Natural killer cell (primary cell): ENCODE data around the gene NRM. TPM values are rescaled to one million over a fixed set of nuclear protein-coding genes. Genes with fewer than 3 reads are reported as not detected.

Experiments
- ATAC-seq, 3 donors: fragments of 150-1000 bp in 2 of 3; fragments of 200-7000 bp in 1 of 3; cut with Tn5 transposase; 1 replicate in 1 of 3; 2 replicates in 2 of 3; pipeline ENCODE4 v1.10.0; 2021; ENCODE audit warnings: mild to moderate bottlenecking in 2 of 3, moderate library complexity in 2 of 3
- DNase-seq, 2 donors: peaks; one replicate each; pipeline versions ENCODE4 v3.0.0 to v3.0.0-alpha.2; 2013 to 2021; ENCODE audit warnings: mixed read lengths in 1 of 2
- H3K27ac ChIP-seq: one replicate; pipeline ENCODE4 v1.5.1; 2013; ENCODE audit warnings: mild to moderate bottlenecking, low read length
- H3K27me3 ChIP-seq: one replicate; pipeline ENCODE4 v1.6.1; 2013; ENCODE audit warnings: low read length; ENCODE audit not compliant: control insufficient read depth, insufficient read depth
- H3K36me3 ChIP-seq: one replicate; pipeline ENCODE4 v1.6.1; 2013; ENCODE audit warnings: low read length; ENCODE audit not compliant: control insufficient read depth, insufficient read depth
- H3K4me1 ChIP-seq: one replicate; pipeline ENCODE4 v1.6.1; 2013; ENCODE audit warnings: low read length; ENCODE audit not compliant: control insufficient read depth, insufficient read depth
- H3K4me3 ChIP-seq: one replicate; pipeline ENCODE4 v1.5.1; 2013; ENCODE audit warnings: low read length
- H3K9me3 ChIP-seq: one replicate; pipeline ENCODE4 v1.6.1; 2013; ENCODE audit warnings: low read length; ENCODE audit not compliant: control insufficient read depth, insufficient read depth
- H3K27ac Mint-ChIP-seq, 2 donors: one replicate each; pipeline ENCODE4 v1.8.0; 2022; ENCODE audit warnings: mild to moderate bottlenecking in 2 of 2, mixed read lengths in 2 of 2, moderate library complexity in 1 of 2
- H3K27me3 Mint-ChIP-seq, 2 donors: one replicate each; pipeline ENCODE4 v1.8.0; 2022; ENCODE audit warnings: low read depth in 2 of 2, mixed read lengths in 2 of 2
- H3K36me3 Mint-ChIP-seq: one replicate; pipeline ENCODE4 v1.8.0; 2022; ENCODE audit warnings: mixed read lengths
- H3K4me1 Mint-ChIP-seq, 2 donors: one replicate each; pipeline ENCODE4 v1.8.0; 2022; ENCODE audit warnings: mixed read lengths in 2 of 2
- H3K4me3 Mint-ChIP-seq: one replicate; pipeline ENCODE4 v1.8.0; 2022; ENCODE audit warnings: mild to moderate bottlenecking, moderate library complexity, mixed read lengths
- H3K9me3 Mint-ChIP-seq, 2 donors: one replicate each; pipeline ENCODE4 v1.8.0; 2022; ENCODE audit warnings: mixed read lengths in 2 of 2
- WGBS: methylation state at CpG from one replicate; pipeline ENCODE4 v1.1.7; 2013; ENCODE audit warnings: missing lambda C conversion rate; ENCODE audit not compliant: insufficient coverage; 5-methylcytosine and 5-hydroxymethylcytosine counted together
- intact Hi-C: fragments of 100-400 bp; cut with micrococcal nuclease; formaldehyde crosslinking; loops from one replicate; pipeline ENCODE4 v1.14.2; 2022
- total RNA-seq, 4 donors: library from RNA; stranded (reverse); fragments of 120-200 nt in 1 of 4; gene quantifications; one replicate each; pipeline versions ENCODE4 v1.2.3 to v1.2.4, GENCODE V29; 2013 to 2022
- TF ChIP-seq, protein P1 (sequence below): fragments of 200-600 bp; IDR thresholded peaks from one replicate; pipeline ENCODE4 v1.8.0; 2022; ENCODE audit warnings: antibody characterized with exemption

NRM gene
- total RNA-seq, 3 donors from 2014 or later (not counting 1 experiment from before 2014, with no cell fraction given) = 7.4 to 8.9 (median 8.7) TPM

- intact Hi-C loops = no loop called here
- TF ChIP-seq, protein P1, sequence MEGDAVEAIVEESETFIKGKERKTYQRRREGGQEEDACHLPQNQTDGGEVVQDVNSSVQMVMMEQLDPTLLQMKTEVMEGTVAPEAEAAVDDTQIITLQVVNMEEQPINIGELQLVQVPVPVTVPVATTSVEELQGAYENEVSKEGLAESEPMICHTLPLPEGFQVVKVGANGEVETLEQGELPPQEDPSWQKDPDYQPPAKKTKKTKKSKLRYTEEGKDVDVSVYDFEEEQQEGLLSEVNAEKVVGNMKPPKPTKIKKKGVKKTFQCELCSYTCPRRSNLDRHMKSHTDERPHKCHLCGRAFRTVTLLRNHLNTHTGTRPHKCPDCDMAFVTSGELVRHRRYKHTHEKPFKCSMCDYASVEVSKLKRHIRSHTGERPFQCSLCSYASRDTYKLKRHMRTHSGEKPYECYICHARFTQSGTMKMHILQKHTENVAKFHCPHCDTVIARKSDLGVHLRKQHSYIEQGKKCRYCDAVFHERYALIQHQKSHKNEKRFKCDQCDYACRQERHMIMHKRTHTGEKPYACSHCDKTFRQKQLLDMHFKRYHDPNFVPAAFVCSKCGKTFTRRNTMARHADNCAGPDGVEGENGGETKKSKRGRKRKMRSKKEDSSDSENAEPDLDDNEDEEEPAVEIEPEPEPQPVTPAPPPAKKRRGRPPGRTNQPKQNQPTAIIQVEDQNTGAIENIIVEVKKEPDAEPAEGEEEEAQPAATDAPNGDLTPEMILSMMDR = no peak
- no peaks in the 10 kb centered on the region for H3K36me3 Mint-ChIP-seq
- no peaks in the 10 kb centered on the region for H3K27me3 Mint-ChIP-seq
- no peak for ATAC-seq
- peaks cover 39 to 45% of the 10 kb centered on the region in 2 donors for H3K4me1 Mint-ChIP-seq
- peak overlapping the region; percentile 91 to 98 for H3K27ac Mint-ChIP-seq
- Histone ChIP-seq H3K27ac (no peak overlapping the region), H3K36me3 (no peaks in the 10 kb centered on the region), H3K9me3 (no peaks in the 10 kb centered on the region), H3K4me3 (peak overlapping the region; percentile 60), H3K4me1 (peaks cover 42% of the 10 kb centered on the region), H3K27me3 (no peaks in the 10 kb centered on the region)
- no peaks in the 10 kb centered on the region for H3K9me3 Mint-ChIP-seq
- WGBS = 51% methylated on average over 3 of the region's 8 CpGs
- H3K4me3 Mint-ChIP-seq = peak overlapping the region; percentile 79
- DNase-seq = no peak
Measured at GRCh38 chr6:30691208-30691847, 544 bp upstream of the NRM start.

GRCh38 chr6:30689985-30690384 is 799 bp downstream of the NRM start:
- Histone ChIP-seq H3K27me3 (no peaks in the 10 kb centered on the region), H3K27ac (peak overlapping the region; percentile 33), H3K4me3 (peak overlapping the region; percentile 60), H3K4me1 (peaks cover 56% of the 10 kb centered on the region), H3K9me3 (no peaks in the 10 kb centered on the region), H3K36me3 (no peaks in the 10 kb centered on the region)
- H3K4me3 Mint-ChIP-seq = peak overlapping the region; percentile 79
- no peaks in the 10 kb centered on the region for H3K27me3 Mint-ChIP-seq
- H3K36me3 Mint-ChIP-seq = peaks cover 4% of the 10 kb centered on the region
- 40% methylated on average over 4 of the region's 4 CpGs for WGBS
- TF ChIP-seq, protein P1 = no peak
- no peaks in the 10 kb centered on the region for H3K9me3 Mint-ChIP-seq
- H3K4me1 Mint-ChIP-seq = peaks cover 48 to 59% of the 10 kb centered on the region in 2 donors
- no peak for ATAC-seq
- DNase-seq = no peak
- intact Hi-C loops = no loop called here
- peak overlapping the region; percentile 91 to 98 for H3K27ac Mint-ChIP-seq

DNA sequence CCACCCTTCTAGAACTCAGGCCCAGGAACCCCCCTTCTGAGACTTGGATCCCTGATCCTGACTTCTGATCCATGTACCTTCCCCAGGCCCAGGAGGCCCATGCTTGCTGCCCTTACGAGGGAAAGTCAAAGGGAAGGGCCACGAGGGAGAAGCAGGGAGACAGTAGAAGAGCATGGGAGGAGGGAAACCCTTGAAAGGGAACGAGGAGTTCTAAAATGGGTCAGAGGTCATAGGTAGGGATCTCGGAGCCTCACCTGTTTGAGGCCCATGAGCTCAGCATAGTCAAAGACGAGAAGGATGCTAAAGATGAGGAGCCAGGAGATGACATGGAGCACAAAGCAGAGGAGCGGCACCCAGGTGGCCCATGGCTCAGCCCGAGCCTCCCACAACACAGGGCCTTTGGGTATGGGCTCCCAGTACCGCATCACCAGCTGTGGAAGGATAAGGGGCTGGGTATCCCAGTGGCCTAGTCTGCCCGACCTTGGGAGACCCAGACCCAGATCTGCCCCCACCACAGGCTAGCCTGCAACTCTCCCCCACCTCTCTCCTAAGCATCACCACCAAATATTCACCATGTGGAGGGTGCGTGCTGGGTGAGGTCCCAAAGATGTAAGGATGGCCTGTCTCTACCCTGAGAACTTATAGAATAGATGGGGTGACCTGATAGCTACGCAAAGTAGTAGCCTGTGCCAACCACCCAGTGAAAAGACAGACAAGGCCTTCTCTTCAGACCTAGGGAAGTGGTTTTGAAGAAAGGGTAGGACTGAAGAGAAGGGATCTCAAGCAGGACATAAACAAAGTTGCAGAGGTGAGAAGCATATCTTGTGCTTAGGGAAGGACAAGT is 1.5 kb downstream of the NRM start:
- no peaks in the 10 kb centered on the region for H3K9me3 ChIP-seq
- Mint-ChIP-seq H3K4me1 (peaks cover 51 to 63% of the 10 kb centered on the region in 2 donors), H3K27ac (peak overlapping the region; percentile 91 to 98), H3K9me3 (no peaks in the 10 kb centered on the region), H3K4me3 (peak overlapping the region; percentile 79), H3K27me3 (no peaks in the 10 kb centered on the region), H3K36me3 (peaks cover 8% of the 10 kb centered on the region)
- peaks cover 56% of the 10 kb centered on the region for H3K4me1 ChIP-seq
- H3K4me3 ChIP-seq = no peak overlapping the region
- H3K27me3 ChIP-seq = no peaks in the 10 kb centered on the region
- peak overlapping the region; percentile 33 for H3K27ac ChIP-seq
- ATAC-seq = no peak
- WGBS = 85% methylated on average over 11 of the region's 11 CpGs
- intact Hi-C loops = no loop called here
- TF ChIP-seq, protein P1 = no peak
- no peak for DNase-seq
- no peaks in the 10 kb centered on the region for H3K36me3 ChIP-seq
